HG02571 (cell line): ENCODE measurements around the gene TRH.
"Not testable (repeated sequence)": the region's sequence is repeated elsewhere in the genome, so short reads cannot be mapped to it uniquely, and the experiment has no call there.

ENCODE experiments used
- ATAC-seq: cut with Tn5 transposase; IDR thresholded peaks from one replicate; pipeline ENCODE4 v1.9.1; 2021; ENCODE audit warnings: mild to moderate bottlenecking, moderate library complexity; ENCODE audit not compliant: unreplicated experiment

Gene TRH

DNA sequence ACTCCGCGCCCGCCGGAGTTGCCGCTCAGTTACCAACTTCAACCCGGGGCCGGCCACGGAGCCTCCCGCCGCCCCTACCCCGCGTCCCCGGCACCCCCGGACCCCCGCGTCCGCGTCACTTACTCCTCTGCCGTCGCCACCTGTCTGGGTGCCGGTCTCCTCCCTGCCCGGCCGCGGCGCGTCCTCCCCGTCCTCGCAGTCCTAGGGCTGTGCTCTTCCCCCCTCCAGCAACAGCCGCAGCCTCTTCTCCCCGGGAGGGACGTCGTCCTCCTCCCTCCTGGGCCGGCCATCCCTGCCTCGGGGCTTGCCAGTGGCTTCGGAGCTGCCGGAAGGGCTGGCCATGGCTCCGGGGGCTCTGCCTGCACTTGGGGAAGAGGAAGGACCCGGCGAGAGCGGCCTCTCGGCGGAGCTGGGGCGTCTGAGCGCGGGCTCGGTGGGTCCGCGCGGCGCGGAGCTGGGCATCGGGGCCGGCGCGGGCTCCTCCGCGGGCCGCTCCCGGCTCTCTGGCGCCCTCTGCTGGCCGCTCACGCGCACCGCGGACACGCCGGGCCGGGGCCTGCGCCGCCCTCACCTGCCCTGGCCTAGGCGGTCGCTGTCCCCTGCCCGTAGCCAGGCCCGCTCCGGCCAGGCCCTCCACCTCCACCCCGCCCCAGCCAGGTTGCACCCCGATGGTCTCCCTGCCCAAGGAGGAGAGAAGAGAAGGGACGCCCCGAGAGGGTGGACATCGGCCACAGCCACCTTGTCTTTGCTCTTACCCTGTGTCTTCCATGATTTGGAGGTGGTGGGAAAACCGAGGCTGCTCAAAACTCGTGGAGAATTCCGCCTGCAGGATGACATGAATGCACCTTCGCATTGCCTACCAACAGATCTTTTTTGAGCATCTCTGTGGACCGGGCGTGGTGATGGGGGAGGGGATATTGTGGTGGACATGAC lies 28.4 kb downstream of the TRH start:
- not testable (repeated sequence) for ATAC-seq

DNA sequence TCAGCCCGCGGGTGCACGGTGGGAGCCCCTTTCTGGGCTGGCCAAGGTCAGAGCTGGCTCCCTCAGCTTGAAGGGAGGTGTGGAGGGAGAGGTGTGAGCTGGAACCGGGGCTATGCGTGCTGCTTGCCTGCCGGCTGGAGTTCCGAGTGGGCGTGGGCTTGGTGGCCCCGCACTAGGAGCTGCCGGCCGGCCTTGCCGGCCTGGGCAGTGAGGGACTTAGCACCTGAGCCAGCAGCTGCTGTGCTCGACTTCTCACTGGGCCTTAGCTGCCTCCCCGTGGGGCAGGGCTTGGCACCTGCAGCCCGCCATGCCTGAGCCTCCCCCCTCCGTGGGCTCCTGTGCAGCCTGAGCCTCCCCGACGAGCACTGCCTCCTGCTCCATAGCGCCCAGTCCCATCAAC lies 36.0 kb downstream of the TRH start:
- ATAC-seq, result no peak

DNA sequence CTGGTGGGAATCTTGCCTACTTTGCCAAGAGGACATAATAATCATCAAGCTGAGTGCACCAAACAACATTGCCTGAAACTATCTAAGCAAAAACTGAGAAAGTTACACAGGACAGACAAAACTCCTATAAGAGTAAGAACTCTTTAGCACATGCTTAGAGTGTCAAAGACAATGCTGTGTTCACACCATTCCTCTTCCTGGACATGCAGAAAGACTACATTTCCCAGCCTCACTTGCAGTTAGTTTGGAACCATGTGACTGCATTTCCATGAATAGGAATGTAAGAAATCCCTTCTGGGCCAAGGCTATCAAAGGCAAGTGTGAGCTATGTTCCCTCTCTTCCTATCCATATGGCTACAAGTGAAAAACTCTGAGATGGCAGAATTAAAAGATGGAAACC lies 37.6 kb downstream of the TRH start:
- not testable (repeated sequence) for ATAC-seq

DNA sequence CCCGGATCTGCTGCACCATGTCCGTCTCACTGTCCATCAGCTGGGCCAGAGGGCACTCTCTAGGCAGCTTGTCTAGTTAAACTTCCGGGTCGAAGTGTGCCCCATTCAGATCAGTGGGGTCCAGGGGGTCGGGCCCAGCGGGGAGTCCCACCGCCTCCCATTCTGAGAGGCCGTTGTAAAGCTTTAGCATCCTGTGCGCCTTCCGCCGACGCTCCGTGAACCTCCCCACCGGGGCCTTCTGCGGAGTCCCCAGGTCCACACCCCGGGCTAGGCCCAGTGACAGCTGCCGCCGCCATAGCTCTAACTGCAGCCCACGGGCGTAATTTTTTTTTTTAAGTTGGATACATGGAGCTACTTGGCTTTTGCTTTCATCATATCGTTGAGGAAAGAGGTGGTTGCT lies 38.7 kb downstream of the TRH start:
- not testable (repeated sequence) for ATAC-seq

DNA sequence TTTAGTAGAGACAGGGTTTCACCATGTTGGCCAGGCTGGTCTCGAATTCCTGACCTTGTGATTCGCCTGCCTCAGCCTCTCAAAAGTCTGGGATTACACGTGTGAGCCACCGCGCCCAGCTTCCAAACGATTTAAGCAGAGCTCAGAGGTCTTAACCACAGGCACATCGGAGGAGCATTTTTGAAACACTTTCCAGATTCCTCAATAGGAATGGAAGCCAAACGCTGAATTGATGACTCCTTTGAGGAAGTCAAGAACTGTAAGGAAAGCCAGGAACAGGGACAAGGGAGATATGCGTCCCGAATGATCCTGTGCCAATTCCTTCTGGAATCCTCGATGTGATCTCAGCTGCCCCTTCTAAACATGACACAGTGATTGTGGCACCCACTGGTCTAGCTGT lies 40.0 kb downstream of the TRH start:
- ATAC-seq, result no peak

DNA sequence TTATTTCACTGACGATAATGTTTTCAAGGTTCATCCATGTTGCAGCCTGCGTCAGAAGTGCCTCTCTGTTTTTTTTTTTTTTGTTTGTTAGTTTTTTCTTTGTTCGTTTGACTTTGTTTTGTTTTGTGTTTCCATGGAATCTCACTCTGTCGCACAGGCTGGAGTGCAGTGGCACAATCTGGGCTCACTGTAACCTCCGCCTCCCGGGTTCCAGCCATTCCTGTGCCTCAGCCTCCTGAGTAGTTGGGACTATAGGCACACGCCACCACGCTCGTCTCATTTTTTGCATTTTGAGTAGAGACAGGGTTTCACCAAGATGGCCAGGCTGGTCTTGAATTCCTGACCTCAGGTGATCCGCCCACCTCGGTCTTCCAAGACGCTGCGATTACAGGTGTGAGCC lies 43.1 kb downstream of the TRH start:
- not testable (repeated sequence) for ATAC-seq

DNA sequence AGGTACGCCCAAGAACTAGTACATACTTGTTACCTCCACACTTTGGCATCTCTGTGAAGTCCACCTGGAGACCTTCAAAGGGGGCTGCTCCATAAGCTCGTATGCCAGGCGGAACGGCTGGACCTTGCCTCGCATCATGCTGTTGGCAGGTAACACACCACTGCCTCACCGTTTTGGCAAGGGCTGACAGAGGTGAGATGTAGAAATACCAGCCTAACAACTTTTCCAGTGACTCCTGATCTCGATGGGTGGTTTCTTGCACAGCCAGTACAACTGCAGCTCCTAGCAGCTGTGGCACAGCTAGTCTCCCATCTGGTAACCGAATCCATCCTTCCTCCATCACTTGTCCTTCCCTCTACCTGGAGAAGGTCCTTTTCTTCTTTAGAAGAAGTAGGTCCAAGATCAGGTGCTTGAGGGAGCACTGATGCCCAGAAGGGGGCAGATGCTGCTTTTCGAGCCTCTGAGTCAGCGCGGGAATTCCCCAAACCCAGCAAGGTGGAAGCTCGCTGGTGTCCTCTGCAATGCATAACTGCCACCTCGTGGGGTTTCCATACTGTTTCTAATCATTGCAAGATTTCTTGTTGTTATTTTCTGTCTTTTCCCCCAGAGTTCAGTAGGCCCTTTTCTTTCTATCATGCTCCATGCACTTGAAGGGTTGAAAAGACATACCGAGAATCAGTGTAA lies 51.8 kb downstream of the TRH start:
- ATAC-seq, result not testable (repeated sequence)

DNA sequence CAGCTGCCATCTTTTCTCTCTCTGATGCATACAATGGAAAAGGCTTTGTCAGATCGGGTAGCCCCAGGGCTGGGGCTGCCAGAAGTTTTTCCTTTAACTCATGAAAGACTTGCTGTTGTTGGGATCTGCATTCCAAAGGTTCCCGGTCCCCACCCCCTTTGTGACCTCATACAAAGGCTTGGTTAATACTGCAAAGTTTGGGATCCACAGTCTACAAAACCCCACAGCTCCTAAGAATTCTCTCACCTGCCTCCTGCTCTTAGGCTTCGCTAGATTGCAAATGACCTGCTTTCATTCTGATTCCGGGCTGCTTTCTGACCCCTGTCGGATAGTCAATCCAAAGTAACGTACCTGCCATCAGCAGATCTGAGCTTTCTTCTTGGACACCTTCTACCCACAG lies 52.9 kb downstream of the TRH start:
- ATAC-seq, result not testable (repeated sequence)
